RPMI8226 (cell line): Measurements from ENCODE around the gene CCDC70.
"Not testable (repeated sequence)": the region's sequence is repeated elsewhere in the genome, so short reads cannot be mapped to it uniquely, and the experiment has no call there.

Experiments
- DNase-seq: peaks from one replicate; pipeline ENCODE4 v3.0.0-alpha.2; 2015

CCDC70 gene

GRCh38 chr13:51865838-51866237 is 4.1 kb downstream of the CCDC70 start:
- DNase-seq, result no peak

DNA sequence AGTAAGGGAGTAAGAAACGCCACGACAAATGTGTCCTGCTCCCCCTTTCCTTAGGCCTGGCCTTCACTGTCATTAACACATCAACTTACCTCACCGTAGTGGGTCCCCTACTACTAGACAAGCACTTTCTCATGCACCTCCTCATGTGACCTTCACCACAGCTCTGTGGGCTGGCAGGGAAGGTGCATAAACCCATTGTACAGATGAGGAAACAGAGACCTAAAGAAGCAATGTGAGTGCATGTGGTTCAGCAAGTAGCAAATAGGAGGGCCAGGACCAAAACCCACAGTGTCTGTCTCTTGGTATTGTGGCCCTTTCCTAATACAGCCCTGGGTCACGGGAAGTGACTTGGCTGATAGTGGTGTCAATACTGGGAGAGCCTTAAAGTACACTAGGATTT is 5.3 kb downstream of the CCDC70 start:
- no peak for DNase-seq

GRCh38 chr13:51869916-51870315 is 8.1 kb downstream of the CCDC70 start:
- DNase-seq, result no peak

DNA sequence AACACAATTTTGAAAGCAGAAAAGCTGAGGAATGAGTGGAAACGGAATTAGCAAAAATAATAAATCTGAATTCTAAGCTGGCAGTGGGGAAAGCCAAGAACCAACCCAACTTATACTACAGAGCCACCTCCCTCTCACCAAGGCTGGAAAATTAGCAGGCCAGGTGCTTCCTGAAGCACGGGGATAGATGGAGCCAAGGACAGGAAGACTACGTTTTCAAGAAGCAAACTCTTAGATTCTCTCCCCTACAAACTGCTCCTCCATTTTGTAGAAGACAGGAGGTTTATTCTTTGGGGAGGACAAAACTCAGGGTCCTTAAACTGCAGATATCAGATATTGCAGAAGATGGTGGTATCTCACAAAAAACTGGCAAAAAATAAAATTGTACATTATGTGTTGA is 8.8 kb downstream of the CCDC70 start:
- no peak for DNase-seq

DNA sequence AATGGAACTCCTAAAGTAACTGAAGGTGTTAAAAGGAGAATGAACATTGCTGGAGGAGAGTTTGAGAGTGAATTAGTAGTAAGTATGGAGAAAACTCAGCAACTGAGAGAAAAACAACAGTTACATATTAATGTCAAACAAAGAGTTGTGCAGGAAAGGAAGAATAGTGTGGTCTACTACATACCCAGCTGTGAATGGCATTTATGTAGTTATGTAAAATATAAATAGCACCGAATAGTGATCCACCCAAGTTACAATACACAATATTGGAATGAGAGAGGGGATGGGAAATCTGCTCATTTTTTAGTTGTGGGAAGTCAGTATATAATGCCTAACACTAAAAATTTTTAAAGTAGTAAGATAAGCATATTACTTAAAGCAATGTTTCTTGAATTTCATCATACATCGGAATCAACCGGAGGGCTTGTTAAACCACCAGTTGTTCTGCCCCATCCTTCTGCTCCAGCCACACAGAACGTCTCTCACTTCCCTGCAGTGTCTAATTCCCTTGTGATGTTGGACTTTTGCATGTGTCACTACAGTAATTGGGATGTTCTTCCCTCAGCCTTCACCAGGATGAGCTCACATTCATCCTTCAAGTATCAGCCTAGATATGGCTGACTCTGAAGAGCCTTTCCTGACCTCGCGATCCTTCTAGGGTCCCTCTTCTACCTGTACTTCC is 11.5 kb downstream of the CCDC70 start:
- no peak for DNase-seq

GRCh38 chr13:51873837-51874236 is 12.1 kb downstream of the CCDC70 start:
- no peak for DNase-seq

DNA sequence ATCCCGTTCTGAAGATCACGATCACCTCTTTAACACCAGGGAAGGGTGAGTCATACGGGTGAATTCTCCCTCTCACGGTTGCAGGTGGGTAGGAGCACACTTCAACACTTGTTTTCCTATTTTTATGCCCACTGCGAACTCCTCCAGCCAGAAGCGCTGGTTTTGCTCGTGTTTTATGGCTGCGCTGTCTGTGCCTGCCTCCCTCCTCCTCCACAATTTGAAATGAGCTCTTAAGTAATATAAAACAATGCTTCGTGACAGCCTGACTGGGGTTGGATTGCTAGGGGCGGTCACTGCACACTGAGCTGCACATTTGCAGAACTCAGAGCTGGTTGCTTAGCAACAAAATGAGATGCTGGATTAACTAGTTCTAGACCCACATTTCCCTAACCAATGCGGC is 12.9 kb downstream of the CCDC70 start:
- DNase-seq, result no peak

DNA sequence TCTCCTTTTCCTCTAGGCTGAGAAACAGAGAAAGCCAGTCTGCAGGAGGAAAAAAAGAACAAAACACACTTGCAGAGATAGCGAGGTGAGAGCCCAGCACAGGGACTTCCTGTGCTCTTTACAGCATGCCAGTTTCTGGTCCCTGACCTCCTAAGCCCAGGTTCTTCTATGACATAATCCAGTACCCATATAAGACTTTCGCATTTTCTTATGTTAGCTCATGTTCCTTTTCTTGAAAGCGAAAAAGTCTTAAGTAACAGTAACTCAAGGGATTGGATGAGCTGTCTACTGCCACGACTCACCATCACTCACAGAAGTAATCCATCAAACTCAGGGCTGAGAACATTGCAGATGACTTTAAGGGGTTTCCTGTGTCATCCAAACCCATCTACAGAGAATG is 17.4 kb downstream of the CCDC70 start:
- DNase-seq, result no peak

- DNase-seq, result no peak
Observed at GRCh38 chr13:51881296-51881695, 19.5 kb downstream of the CCDC70 start.

DNA sequence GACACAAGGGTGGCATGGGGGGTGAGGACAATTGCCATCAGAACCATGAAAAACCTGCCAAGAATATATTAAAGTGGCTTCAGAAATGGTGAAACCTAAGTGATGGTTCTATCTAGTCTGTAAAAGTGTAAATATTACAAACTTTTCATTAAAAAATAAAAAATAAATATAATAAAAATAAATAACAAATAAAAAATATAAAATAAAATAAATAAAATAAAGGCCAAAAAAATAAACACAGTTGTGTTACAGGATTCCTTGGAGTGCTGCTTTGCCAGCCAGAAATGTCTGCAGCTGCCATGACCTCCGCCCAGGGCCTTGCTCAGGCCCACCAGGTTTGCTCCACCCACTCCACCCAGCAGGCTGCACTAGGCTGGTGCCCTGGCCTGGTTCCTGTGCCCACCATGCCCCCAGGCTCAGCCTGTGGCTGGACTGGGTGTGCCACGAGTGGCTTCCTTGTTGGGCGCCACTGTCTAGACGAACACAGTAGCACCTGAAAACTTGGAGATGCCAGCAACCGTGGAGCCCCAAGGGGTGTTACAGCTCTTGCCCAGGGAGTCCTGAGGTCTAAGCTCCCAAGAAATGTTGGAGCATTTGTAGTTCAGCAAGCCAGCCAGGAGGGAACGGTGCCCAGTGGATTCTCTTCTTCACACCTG is 20.9 kb downstream of the CCDC70 start:
- DNase-seq, result no peak

DNA sequence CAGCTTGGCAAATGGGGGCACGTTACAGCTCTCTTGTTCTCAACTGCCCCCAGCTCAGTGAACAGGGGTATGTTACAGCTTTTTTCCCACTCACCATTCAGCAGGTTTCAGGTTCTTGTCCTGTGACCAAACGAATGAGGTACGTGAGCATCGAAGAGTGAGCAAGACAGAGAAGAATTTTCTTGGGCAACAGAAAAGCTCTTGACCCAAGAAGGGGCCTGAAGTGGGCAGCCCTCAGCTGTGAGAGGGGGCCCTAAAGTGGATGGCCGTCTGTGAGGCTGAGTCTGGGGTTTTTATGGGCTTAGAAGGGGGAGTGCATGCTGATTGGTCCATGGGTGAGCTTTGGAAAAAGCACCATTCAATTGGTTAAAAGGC is 21.4 kb downstream of the CCDC70 start:
- no peak for DNase-seq

GRCh38 chr13:51885651-51886050 is 23.9 kb downstream of the CCDC70 start:
- DNase-seq, result no peak

DNA sequence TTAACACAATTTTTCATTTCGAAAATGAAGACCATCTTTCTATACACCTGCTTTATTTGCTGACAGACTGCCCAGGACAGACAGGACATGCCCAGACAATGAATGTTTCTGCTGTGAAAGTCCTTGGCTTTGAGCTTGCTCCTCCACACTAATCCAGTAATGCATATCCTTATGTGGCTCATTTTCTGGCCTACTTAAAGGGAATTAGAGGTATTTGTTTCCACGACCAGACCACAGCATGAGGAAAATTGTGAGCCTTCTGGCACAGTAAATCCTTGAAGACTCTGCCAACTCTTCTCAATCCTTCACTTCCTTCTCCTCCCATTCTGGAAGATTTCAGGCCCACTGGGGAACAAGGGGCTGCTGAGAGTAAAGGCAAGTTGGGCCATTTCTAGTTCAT is 25.7 kb downstream of the CCDC70 start:
- DNase-seq, result no peak

DNA sequence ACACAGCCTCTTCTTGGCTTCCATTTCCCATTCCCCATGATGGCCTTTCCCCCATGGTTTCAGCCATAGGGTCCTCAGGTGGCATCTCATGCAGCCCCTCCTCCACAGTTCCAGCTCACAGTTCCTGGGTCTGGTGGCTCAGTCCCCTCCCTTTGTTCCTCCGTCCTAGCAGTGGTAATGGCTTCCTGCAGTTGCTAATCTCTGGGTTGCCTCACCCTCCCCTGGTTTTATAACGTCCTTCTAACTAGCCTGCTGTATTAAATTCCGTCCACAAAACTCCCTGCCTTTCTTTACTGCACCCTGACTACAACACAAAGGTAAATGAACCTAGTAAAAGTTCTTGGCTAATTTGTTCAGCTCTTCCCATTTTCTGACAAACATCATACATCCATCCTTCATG is 30.9 kb downstream of the CCDC70 start:
- no peak for DNase-seq

- peak; percentile 11 for DNase-seq
Observed at GRCh38 chr13:51894239-51894638, 32.5 kb downstream of the CCDC70 start.

DNA sequence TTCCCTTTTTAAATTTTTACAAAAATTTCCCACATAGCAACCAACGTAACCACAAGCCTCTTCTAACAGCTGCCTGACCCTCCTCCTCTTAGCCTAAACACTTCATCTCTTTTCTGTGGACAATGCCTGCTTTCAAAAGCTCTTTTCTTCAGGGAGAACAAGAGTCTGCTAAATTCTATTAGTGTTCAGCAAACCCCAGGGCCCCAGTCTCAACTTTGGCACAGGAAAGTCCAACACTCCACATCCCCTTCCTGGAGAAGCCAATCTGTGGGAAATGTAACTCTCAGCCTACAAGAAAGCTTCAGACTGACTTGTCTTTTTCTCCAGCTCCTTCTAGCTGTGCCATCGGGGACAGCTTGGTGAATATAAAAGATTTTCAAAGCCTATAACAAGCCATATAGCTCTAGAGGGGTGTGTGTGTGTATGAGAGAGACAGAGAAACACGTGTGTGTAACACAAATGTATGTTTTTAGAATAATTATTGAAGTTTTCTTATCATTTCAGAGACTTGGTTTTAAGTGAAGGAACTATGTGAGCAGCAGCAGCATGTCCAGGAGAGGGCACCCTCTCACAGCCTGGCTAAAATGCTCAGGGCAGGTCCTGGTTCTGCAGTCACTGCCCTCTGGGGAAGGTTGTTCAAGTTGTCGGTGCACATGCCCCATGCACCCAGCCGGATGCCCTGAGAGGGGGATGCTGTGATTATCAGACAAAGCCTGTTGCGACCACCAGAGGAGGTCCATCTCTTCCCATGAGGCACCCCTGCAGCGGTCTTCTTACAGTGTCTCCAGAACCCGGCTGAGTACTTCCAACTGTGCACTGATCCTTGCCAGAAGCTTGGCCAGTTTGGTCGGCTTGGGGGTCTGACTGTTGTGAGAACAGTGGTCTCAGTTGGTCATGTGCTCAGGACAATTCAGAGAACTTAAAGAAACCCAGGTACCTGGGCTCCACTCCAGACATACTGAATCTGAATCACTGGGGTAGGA is 34.4 kb downstream of the CCDC70 start:
- DNase-seq, result peak; percentile 50

DNA sequence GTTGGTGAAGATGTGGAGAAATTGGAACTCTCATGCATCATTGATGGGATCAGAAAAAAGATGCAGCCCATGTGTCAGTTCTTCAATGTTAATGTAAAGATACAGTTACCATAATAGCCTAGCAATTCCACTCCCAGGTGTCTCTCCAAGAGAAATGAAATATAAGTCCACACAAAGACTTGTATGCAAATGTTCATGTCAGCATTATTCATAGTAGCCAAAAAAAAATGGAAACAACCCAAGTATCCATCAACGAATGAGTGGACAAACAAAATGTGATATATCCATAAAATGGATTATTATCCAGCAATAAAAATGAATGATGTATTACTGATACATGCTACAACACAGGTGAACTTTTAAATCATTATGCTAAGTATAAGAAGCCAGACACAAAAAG is 38.7 kb downstream of the CCDC70 start:
- DNase-seq, result no peak

DNA sequence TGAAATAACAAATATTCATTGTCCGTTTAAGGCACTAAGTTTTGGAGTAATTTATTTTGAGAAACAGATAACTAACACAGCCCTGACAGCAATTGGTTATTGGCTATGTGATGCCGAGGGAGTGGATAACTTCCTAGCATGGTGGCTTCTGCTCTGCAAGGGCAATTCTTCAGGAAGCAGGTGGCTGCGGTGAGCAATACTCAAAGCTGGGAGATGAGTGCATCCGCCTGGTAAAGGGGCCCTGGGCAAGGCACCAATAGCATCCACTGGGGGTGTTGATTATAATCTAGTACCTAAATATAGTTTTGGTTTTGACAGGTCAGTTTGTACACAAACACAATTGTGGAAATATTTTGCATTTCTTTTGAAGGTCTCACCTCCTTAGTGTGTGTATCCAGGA is 41.0 kb downstream of the CCDC70 start:
- no peak for DNase-seq

DNA sequence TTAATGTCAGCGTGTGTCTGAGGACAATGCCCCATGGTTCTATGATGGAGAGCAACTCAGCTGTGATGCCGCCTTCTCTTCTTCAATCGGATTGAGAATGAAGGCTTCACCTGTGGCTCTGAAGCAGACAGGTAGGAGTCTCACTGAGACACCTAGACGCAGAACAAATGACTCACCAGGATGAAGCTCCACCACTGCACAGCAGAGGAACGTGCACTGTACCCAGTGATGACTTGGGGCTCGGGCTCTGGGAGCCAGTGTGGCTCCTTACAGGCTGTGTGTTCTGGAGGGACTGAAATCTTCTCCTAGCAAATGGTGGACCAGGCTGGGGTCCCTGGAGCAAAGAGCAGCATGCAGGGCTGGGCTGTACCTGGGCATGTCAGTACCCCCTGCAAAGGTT is 44.0 kb downstream of the CCDC70 start:
- DNase-seq, result no peak

DNA sequence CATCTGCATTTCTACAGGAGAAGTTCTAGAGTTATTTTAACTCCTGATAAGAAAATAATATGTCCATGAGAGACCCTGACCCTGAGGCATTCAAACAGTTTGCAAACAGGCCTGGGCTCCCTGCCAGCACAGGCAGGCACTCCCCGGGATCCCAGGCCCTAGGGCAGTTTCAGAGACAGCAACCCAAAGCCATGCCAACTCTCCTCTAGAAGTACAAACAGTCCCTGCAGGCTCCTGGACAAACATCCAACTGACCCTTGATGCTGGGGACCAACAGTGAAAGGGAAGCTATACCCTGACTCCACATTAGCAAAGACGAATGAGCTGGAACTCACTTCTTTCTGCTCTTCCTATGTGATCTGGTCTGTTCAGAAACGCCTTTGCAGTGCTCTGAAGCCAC is 44.8 kb downstream of the CCDC70 start:
- DNase-seq, result no peak

GRCh38 chr13:51907040-51907732 is 45.4 kb downstream of the CCDC70 start:
- DNase-seq, result no peak

- DNase-seq, result not testable (repeated sequence)
Observed at GRCh38 chr13:51909265-51909664, 47.5 kb downstream of the CCDC70 start.

DNA sequence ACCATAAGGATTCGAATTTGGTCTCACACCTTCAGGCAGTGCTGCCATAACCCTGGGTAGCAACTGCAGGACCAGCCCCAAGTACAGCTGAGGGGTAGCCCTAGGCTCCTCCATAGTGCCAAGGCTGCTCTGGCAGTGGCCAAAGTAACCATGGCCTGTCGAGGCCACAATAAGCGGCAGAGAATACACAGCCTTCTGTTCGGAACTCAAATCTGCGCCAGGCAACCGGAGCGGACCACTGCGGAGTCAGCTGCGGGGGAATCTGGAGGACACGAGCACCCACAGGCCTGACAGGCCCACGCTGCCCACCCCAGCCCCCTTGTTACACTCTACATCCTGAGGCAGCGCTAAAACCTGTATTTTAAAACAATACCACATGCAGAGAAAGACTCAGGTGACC is 48.7 kb downstream of the CCDC70 start:
- no peak for DNase-seq
